A673 (cell line): ENCODE results near the gene SFSWAP. TPM values are rescaled to one million over a fixed set of nuclear protein-coding genes. Genes with fewer than 3 reads are reported as not detected.
A peak's percentile ranks its signal among the peaks of the same experiment; 100 is the strongest.

Experiments
- BruUV-seq: library from RNA; stranded (reverse); fragments of 400-500 nt; replicated peaks from 2 replicates; lab custom pipeline; 2021; lab: Mats Ljungman, UMichigan
- CTCF ChIA-PET: fragments of 300-600 bp; sonication (Branson Sonifier 250); formaldehyde crosslinking; loops from one replicate; lab custom pipeline; 2022; ENCODE audit warnings: antibody characterized with exemption; lab: Charles Lee
- POLR2A ChIA-PET: fragments of 300-600 bp; sonication (Branson Sonifier 250); formaldehyde crosslinking; loops from one replicate; lab custom pipeline; 2022; ENCODE audit warnings: antibody characterized with exemption; ENCODE audit not compliant: low non-redundant PET; lab: Charles Lee
- DNase-seq: peaks from one replicate; pipeline ENCODE4 v3.0.0-alpha.2; 2015; ENCODE audit warnings: low spot score
- H3K27ac ChIP-seq: fragments of 200-600 bp; sonication (generic); 2 replicates; pipeline ENCODE4 v1.5.1; 2016; ENCODE audit warnings: mixed run types, low read depth, mild to moderate bottlenecking, mixed read lengths, antibody characterized with exemption, low read length; ENCODE audit not compliant: poor library complexity, severe bottlenecking
- H3K27me3 ChIP-seq: fragments of 200-600 bp; sonication (generic); replicated peaks from 2 replicates; pipeline ENCODE4 v1.6.1; 2017; ENCODE audit warnings: mixed run types, low read depth, mild to moderate bottlenecking, mixed read lengths, antibody characterized with exemption, low read length; ENCODE audit not compliant: insufficient read depth, poor library complexity
- H3K36me3 ChIP-seq: fragments of 200-600 bp; sonication (generic); 2 replicates; pipeline ENCODE4 v1.6.1; 2016; ENCODE audit warnings: mixed run types, mild to moderate bottlenecking, mixed read lengths, antibody characterized with exemption, low read length; ENCODE audit not compliant: insufficient read depth, poor library complexity, severe bottlenecking
- H3K4me1 ChIP-seq: fragments of 200-600 bp; sonication (generic); 2 replicates; pipeline ENCODE4 v1.6.1; 2017; ENCODE audit warnings: mixed run types, mild to moderate bottlenecking, mixed read lengths, antibody characterized with exemption, low read length; ENCODE audit not compliant: insufficient read depth, poor library complexity, severe bottlenecking
- H3K4me3 ChIP-seq: fragments of 200-600 bp; sonication (generic); 2 replicates; pipeline ENCODE4 v1.5.1; 2016; ENCODE audit warnings: low read depth, mixed run types, mild to moderate bottlenecking, mixed read lengths, low read length; ENCODE audit not compliant: poor library complexity, severe bottlenecking
- H3K9me3 ChIP-seq: fragments of 200-600 bp; sonication (generic); 2 replicates; pipeline ENCODE4 v1.6.1; 2016; ENCODE audit warnings: mixed run types, low read depth, mild to moderate bottlenecking, mixed read lengths, antibody characterized with exemption, low read length; ENCODE audit not compliant: poor library complexity, severe bottlenecking
- EZH2 ChIP-seq: fragments of 200-600 bp; sonication (generic); IDR thresholded peaks from 2 replicates; pipeline ENCODE4 v1.6.1; 2017; ENCODE audit warnings: borderline replicate concordance, low read depth, mild to moderate bottlenecking, mixed read lengths, antibody characterized with exemption, low read length; ENCODE audit not compliant: poor library complexity, severe bottlenecking
- intact Hi-C: fragments of 100-400 bp; cut with micrococcal nuclease; formaldehyde crosslinking; loops from one replicate; pipeline ENCODE4 v1.10.0; 2022; ENCODE audit not compliant: unreplicated experiment
- total RNA-seq: library from RNA; stranded (reverse); gene quantifications from 2 replicates; pipeline ENCODE4 v1.2.3, GENCODE V29; 2021
- TF ChIP-seq, protein P1 (sequence below): fragments of 300-800, 200-600 bp; sonication (generic); conservative IDR thresholded peaks from 2 replicates; pipeline ENCODE4 v1.5.1; 2017; ENCODE audit warnings: low read depth, mild to moderate bottlenecking, antibody characterized with exemption, low read length, moderate library complexity, mixed read lengths

The SFSWAP gene
- total RNA-seq, 1 experiment from 2014 or later = 66.4 TPM

DNA sequence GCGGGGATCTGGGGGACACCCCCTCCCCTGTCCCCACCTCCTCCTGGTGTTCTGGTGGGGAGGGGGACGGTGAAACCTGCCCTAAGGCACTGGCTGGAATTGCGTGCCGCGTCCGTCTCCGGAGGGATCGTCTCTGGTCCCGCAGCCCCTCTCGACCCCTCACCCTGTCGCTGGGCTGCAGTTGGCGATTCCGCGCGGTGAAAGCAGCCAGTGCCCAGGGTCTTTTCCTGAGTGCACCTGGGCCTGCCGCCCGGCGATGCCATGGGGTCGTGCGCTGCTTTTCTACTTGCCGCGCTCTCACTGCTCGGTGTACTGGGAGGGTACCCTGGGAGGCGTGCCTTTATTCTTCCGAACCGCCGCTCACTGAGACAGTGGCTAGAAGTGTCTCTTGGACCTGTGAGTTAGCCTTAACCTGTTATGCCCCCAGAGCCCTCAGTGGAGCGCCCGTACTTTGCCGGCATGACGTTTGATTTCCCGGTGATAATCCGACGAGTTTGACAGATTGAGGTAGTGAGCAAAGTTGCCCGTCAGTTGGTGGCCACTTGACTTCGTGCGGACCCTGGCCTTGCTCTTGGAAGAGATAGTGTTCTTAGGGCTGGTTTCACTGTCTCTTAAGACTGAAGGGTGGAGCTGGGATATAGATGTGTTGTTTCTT is 788 bp downstream of the SFSWAP start:
- Histone ChIP-seq H3K36me3 (peaks cover 38% of the 10 kb centered on the region), H3K9me3 (no peaks in the 10 kb centered on the region), H3K27me3 (no peaks in the 10 kb centered on the region), H3K4me1 (peaks cover 6% of the 10 kb centered on the region), H3K27ac (peak overlapping the region; percentile 100), H3K4me3 (peak overlapping the region; percentile 99)
- intact Hi-C loops = loop anchor here (10.0 kb wide), 1 partner anchor 107 kb away; no protein-coding TSS in a partner anchor
- CTCF ChIA-PET = no interaction called here
- TF ChIP-seq, protein P1, sequence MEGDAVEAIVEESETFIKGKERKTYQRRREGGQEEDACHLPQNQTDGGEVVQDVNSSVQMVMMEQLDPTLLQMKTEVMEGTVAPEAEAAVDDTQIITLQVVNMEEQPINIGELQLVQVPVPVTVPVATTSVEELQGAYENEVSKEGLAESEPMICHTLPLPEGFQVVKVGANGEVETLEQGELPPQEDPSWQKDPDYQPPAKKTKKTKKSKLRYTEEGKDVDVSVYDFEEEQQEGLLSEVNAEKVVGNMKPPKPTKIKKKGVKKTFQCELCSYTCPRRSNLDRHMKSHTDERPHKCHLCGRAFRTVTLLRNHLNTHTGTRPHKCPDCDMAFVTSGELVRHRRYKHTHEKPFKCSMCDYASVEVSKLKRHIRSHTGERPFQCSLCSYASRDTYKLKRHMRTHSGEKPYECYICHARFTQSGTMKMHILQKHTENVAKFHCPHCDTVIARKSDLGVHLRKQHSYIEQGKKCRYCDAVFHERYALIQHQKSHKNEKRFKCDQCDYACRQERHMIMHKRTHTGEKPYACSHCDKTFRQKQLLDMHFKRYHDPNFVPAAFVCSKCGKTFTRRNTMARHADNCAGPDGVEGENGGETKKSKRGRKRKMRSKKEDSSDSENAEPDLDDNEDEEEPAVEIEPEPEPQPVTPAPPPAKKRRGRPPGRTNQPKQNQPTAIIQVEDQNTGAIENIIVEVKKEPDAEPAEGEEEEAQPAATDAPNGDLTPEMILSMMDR = no peak
- TF ChIP-seq EZH2 = no peak
- BruUV-seq = no TSS peak
- no peak for DNase-seq
- POLR2A ChIA-PET = no interaction called here

DNA sequence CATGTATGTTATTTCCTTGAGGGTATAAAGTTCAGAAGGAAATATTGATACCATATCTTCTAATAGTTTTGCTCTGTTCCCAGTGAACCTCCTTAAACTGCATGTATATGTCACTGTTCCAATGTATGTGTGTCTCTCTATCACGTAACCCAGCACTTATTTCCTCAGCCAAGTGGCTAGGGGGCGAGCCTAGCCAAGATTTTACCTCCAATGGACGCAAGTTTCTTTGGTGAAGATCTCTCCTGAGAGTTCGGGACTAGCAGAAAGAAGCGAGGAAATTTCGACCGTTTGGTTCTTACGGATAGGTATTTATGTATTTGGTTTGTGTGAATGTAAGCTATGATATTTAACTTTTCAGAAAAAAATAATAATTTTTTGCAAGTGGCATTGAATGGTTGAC is 2.5 kb downstream of the SFSWAP start:
- TF ChIP-seq, protein P1 = no peak
- TF ChIP-seq EZH2 = no peak
- no peak overlapping the region for H3K4me3 ChIP-seq
- no peak for DNase-seq
- H3K4me1 ChIP-seq = peaks cover 6% of the 10 kb centered on the region
- no peaks in the 10 kb centered on the region for H3K9me3 ChIP-seq
- H3K27me3 ChIP-seq = no peaks in the 10 kb centered on the region
- intact Hi-C loops = loop anchor here (10.0 kb wide), 1 partner anchor 109 kb away; no protein-coding TSS in a partner anchor
- no peak overlapping the region for H3K27ac ChIP-seq
- BruUV-seq = no TSS peak
- H3K36me3 ChIP-seq = peaks cover 53% of the 10 kb centered on the region
- CTCF ChIA-PET = no interaction called here
- POLR2A ChIA-PET = interaction anchor here (0.7 kb wide), 1 partner anchor 126 kb away, joined by 3 read pairs; no protein-coding TSS in a partner anchor

GRCh38 chr12:131714759-131715158 is 3.9 kb downstream of the SFSWAP start:
- H3K4me3 ChIP-seq = no peak overlapping the region
- no TSS peak for BruUV-seq
- H3K27me3 ChIP-seq = no peaks in the 10 kb centered on the region
- POLR2A ChIA-PET = no interaction called here
- peaks cover 67% of the 10 kb centered on the region for H3K36me3 ChIP-seq
- intact Hi-C loops = loop anchor here (10.0 kb wide), 1 partner anchor 110 kb away; no protein-coding TSS in a partner anchor
- no peak for DNase-seq
- H3K4me1 ChIP-seq = peaks cover 6% of the 10 kb centered on the region
- no peaks in the 10 kb centered on the region for H3K9me3 ChIP-seq
- TF ChIP-seq, protein P1 = no peak
- no peak for TF ChIP-seq EZH2
- H3K27ac ChIP-seq = no peak overlapping the region
- CTCF ChIA-PET = no interaction called here
